GM12875 (cell line): ENCODE measurements around the gene F12.

Experiments
- H3K4me3 ChIP-seq: one replicate; pipeline ENCODE4 v1.5.1; 2011; ENCODE audit warnings: low read depth, low read length, control low read depth
- TF ChIP-seq, protein P1 (sequence below): IDR thresholded peaks from 2 replicates; pipeline ENCODE4 v1.5.1; 2011; ENCODE audit warnings: low read depth, mild to moderate bottlenecking, control low read depth, inconsistent platforms, low read length, moderate library complexity, borderline replicate concordance; ENCODE audit not compliant: insufficient read depth

The F12 gene

DNA sequence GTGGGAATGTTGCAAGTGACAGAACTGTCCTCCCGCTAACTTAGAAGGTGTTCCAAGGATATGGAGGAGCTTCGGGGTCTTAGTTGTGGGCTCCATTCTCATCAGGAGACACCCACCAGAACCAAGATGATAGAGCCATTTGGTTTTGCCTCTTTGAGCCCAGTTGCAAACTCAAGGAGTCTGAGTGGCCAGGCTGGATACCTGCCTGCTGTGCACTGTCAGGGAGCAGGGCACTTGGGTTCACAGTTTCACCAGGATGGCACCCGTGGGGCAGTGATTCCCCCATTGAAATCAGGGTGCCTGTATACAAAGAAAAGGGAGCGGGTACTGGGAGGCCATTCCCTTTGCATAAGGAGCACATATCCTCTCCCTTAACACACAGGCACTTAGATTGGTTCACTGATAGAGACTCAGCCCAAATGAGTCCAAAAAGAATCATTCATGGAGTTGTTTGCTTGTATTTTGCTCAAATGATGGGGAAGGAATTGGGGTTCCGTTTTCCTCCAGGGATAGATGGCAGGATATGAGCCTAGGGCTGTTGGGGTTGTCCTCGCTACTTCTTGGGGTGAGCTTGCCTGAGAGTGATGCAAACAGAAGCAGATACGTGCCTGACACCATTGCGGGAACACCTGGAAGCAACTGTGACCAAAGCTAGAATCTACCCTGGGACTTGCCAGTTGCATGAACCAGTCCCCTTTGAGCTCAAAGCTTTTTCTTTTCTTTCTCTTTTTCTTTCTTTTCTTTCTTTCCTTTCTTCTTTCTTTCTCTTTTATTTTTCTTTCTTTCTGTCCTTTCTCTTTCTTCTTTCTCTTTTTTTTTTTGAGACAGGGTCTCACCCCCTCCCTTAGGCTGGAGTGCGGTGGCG lies 35.9 kb upstream of the F12 start:
- TF ChIP-seq, protein P1, sequence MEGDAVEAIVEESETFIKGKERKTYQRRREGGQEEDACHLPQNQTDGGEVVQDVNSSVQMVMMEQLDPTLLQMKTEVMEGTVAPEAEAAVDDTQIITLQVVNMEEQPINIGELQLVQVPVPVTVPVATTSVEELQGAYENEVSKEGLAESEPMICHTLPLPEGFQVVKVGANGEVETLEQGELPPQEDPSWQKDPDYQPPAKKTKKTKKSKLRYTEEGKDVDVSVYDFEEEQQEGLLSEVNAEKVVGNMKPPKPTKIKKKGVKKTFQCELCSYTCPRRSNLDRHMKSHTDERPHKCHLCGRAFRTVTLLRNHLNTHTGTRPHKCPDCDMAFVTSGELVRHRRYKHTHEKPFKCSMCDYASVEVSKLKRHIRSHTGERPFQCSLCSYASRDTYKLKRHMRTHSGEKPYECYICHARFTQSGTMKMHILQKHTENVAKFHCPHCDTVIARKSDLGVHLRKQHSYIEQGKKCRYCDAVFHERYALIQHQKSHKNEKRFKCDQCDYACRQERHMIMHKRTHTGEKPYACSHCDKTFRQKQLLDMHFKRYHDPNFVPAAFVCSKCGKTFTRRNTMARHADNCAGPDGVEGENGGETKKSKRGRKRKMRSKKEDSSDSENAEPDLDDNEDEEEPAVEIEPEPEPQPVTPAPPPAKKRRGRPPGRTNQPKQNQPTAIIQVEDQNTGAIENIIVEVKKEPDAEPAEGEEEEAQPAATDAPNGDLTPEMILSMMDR = no peak
- no peak overlapping the region for H3K4me3 ChIP-seq

DNA sequence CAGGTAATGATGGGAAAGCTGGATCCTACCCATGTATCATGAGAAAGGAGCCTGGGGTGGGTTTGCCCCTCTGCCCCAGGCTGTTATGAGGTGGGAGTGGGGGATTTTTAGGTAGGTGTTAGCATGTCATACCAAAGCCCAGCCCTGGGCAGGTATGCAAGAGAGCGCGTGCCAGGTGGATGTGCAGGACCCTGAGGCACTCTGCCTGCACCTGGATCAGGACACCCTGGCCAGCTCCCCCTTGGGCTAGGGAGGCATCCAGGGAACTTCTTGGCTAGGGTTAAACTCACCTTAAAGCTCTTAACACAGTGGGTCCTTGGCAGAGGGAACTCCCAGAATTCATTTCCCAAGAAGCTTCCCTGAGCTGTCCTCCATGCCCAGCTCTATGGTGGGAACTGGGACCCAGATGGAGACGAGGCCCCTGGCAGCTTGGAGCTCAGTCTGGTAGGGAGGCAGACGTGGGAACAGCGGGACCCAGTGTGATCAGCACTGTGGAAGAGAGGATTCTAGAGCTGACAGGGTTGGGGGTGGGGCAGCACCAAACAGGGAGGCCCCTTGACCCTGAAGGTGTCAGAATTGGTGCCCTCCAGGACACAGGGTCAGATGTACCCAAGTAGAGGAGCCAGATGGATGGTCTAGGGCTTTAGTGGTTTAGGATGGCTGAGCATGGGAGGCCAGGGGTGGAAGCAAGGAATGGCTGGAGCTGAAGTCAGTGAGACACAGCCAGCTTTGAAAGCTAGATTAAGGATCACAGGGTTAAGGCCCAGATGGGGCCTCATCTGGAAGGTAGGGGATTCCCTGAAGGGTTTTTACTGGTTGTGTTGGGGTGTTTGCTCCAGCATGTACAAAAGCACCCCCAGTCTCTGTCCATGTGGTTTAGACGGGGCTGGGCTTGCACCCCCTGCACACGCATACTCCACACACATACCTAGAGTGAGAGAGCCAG lies 35.0 kb upstream of the F12 start:
- H3K4me3 ChIP-seq = no peak overlapping the region
- TF ChIP-seq, protein P1 = no peak

- no peak overlapping the region for H3K4me3 ChIP-seq
- TF ChIP-seq, protein P1 = no peak
These were observed 34.0 kb upstream of the F12 start for GRCh38 chr5:177443144-177443983.

GRCh38 chr5:177442066-177442826 lies 32.9 kb upstream of the F12 start:
- no peak overlapping the region for H3K4me3 ChIP-seq
- TF ChIP-seq, protein P1 = no peak

DNA sequence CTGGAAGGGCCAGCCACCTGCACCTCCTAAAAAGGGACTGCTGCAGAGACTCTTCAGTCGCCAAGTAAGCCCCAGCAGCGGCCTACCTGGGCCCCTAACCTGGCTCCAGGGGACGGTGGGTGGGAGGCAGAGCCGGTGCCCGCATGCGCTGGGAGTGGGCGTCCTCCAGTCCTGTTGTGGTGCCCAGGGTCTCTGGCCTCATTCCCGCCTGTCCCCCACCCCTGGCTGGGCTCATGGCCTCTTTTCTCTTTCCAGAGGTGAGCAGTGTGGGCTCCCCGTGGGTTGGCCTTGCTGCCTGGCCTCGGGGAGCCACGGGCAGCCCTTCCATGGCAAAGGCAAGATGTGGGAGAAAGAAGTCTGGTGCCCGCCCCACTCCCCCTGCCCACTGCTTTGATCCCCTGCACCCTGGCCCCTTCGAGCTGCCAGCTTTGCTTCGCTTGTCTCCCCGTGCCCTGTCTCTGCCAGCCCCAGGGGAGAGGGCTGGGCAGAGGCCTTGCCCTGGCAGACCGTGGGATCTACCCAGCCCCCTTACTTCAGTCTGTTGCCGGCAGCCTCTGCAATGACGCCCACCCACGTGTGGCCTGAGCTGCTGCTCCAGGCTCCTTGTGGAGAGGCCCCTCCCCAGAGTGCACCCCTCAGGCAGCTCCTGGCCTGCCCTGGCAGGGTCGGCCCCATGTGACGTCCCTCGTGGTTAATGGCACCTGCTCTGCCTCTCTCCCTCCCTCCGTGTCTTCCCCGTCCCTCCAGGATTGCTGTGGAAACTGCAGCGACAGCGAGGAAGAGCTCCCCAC lies 31.8 kb upstream of the F12 start:
- no peak overlapping the region for H3K4me3 ChIP-seq
- TF ChIP-seq, protein P1 = no peak
